Stomach (tissue), 9 donors: ENCODE data around the gene FNDC1. TPM values are rescaled to one million over a fixed set of nuclear protein-coding genes. Genes with fewer than 3 reads are reported as not detected.

Experiments used
- DNase-seq, 2 donors: peaks; one replicate each; pipeline versions ENCODE4 v3.0.0 to v3.0.0-alpha.2; 2013 to 2019
- H3K27ac ChIP-seq, 5 donors: fragments of 200-600 bp in 4 of 5; sonication (generic) in 4 of 5; one replicate each; pipeline ENCODE4 v1.5.1; 2013 to 2019; ENCODE audit warnings: mild to moderate bottlenecking in 1 of 5, moderate library complexity in 1 of 5
- H3K27me3 ChIP-seq, 3 donors: fragments of 200-600 bp; sonication (generic); one replicate each; pipeline ENCODE4 v1.5.1; 2017 to 2019; ENCODE audit warnings: mixed run types in 1 of 3
- H3K36me3 ChIP-seq, 4 donors: fragments of 200-600 bp; sonication (generic); 1 replicate in 3 of 4; 2 replicates in 1 of 4; pipeline ENCODE4 v1.5.1; 2016 to 2019
- H3K4me1 ChIP-seq, 4 donors: fragments of 200-600 bp; sonication (generic); one replicate each; pipeline ENCODE4 v1.5.1; 2016 to 2019
- H3K4me3 ChIP-seq, 4 donors: fragments of 200-600 bp; sonication (generic) in 3 of 4; one replicate each; pipeline ENCODE4 v1.5.1; 2016 to 2019; ENCODE audit warnings: mild to moderate bottlenecking in 1 of 4
- H3K9me3 ChIP-seq, 4 donors: fragments of 200-600 bp; sonication (generic); one replicate each; pipeline ENCODE4 v1.5.1; 2016 to 2019
- CTCF ChIP-seq, 7 experiments: fragments of 450-650 bp in 4 of 7; fragments of 200-600 bp in 3 of 7; sonication (generic) in 3 of 7; IDR thresholded peaks; one replicate each; pipeline ENCODE4 v1.5.1; 2016 to 2019; ENCODE audit warnings: antibody characterized with exemption in 7 of 7, control low read depth in 2 of 7, mild to moderate bottlenecking in 1 of 7
- EP300 ChIP-seq: sonication (generic); formaldehyde crosslinking; IDR thresholded peaks from one replicate; pipeline ENCODE4 v1.6.1; 2017; ENCODE audit warnings: antibody characterized with exemption
- POLR2A ChIP-seq, 4 donors: fragments of 450-650 bp; IDR thresholded peaks; one replicate each; pipeline ENCODE4 v1.6.1; 2016; ENCODE audit warnings: antibody characterized with exemption in 4 of 4, control low read depth in 2 of 4, mild to moderate bottlenecking in 1 of 4, moderate library complexity in 1 of 4
- POLR2AphosphoS5 ChIP-seq, 3 donors: sonication (generic); formaldehyde crosslinking; IDR thresholded peaks; one replicate each; pipeline ENCODE4 v1.6.1; 2016; ENCODE audit warnings: antibody characterized with exemption in 3 of 3
- WGBS, 5 donors: extraction: QIAGEN DNeasy Blood & Tissue Kit in 3 of 5; methylation state at CpG; one replicate each; pipeline versions ENCODE4 v1.1.5 to v1.1.7; 2013 to 2018; 5-methylcytosine and 5-hydroxymethylcytosine counted together
- intact Hi-C: fragments of 100-400 bp; cut with DNase I; formaldehyde crosslinking; loops from one replicate; pipeline ENCODE4 v1.15.1; 2023; ENCODE audit warnings: low total_unique reads
- polyA plus RNA-seq, 3 donors: library from polyadenylated mRNA; stranded (reverse); fragments of 200-250 nt; gene quantifications; one replicate each; pipeline ENCODE4 v1.2.3, GENCODE V29; 2013
- total RNA-seq, 5 donors: library from RNA; depleted of rRNA; stranded (reverse); fragments of >200 nt; gene quantifications; one replicate each; pipeline versions ENCODE4 v1.1.0 to v1.2.3, GENCODE V29; 2014 to 2016
- donor health status: healthy with polysubstance abuse.
- donor health status: Bipolar disorder and iron deficiency.
- donor health status: healthy.

FNDC1 gene
- total and polyA plus RNA-seq, 8 donors: 0.06 to 11.0 (median 0.43) TPM; not detected in 3

DNA sequence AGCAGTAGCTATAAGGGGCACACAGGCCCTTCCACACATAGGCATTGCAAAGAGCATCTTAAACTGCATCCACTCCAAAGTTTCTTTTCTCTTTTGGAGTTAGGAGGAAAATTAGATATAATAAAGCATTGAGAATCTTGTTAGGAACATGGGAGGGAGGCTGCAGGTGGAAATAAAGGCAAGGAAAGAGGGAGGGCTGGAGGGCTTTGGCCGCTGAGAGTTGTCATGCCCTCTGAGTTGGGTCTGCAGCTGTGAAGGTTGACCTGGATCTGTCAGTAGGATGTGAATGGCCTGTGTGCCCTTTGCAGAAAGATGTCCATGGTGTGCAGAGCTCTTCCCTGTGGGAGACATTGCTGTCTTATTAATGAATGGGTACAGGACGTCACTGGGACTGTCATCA is 134.0 kb downstream of the FNDC1 start:
- H3K27ac ChIP-seq: no peak overlapping the region
- DNase-seq: no peak
- intact Hi-C loops: no loop called here
- H3K27me3 ChIP-seq: no peaks in the 10 kb centered on the region
- H3K36me3 ChIP-seq: no peaks in the 10 kb centered on the region
- WGBS, 5 donors: 72 to 86% (median 82%) methylated on average over 2 of the region's 2 CpGs
- TF ChIP-seq POLR2AphosphoS5 (IDR thresholded peaks at IDR 0.05) (no peak), POLR2A (IDR thresholded peaks at IDR 0.05) (no peak), CTCF (IDR thresholded peaks at IDR 0.05) (no peak), EP300 (no peak)
- H3K4me1 ChIP-seq: no peaks in the 10 kb centered on the region
- no peaks in the 10 kb centered on the region for H3K9me3 ChIP-seq
- no peak overlapping the region for H3K4me3 ChIP-seq

DNA sequence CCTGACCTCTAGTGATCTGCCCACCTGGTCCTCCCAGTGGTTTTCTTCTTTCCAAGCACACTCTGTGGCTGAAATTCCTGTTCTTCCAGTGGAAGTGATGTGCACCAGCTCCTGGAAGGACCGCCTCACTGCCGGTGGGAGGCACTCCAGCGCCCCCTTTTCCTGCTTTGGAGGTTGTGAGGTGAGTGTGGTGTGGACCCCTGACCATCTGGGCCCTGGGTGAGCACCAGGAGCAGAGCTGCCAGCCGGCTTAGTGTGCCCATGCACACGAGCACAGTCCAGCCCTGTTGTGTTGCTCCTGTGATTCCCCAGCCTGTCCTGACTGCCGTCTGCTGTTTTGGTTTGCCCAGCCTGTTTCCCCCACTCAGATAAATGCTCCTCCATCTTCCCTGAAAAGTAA is 134.6 kb downstream of the FNDC1 start:
- no peaks in the 10 kb centered on the region for H3K27me3 ChIP-seq
- WGBS, 5 donors: 73 to 88% (median 82%) methylated on average over 1 to 6 of the region's 6 CpGs

GRCh38 chr6:159304641-159305040 is 135.4 kb downstream of the FNDC1 start:
- Histone ChIP-seq H3K4me3 (no peak overlapping the region), H3K4me1 (no peaks in the 10 kb centered on the region), H3K27ac (no peak overlapping the region), H3K36me3 (no peaks in the 10 kb centered on the region), H3K27me3 (no peaks in the 10 kb centered on the region), H3K9me3 (no peaks in the 10 kb centered on the region)
- DNase-seq: no peak
- TF ChIP-seq CTCF (IDR thresholded peaks at IDR 0.05) (no peak), POLR2A (IDR thresholded peaks at IDR 0.05) (no peak), EP300 (no peak), POLR2AphosphoS5 (IDR thresholded peaks at IDR 0.05) (no peak)
- intact Hi-C loops: no loop called here
- WGBS, 5 donors: 85 to 97% (median 94%) methylated on average over 1 of the region's 1 CpG

More for the DNA sequence above, 134.6 kb downstream of the FNDC1 start:
- Histone ChIP-seq H3K4me3 (no peak overlapping the region), H3K4me1 (no peaks in the 10 kb centered on the region), H3K9me3 (no peaks in the 10 kb centered on the region), H3K27ac (no peak overlapping the region), H3K36me3 (no peaks in the 10 kb centered on the region)
- DNase-seq: no peak
- no peak for TF ChIP-seq POLR2AphosphoS5 (IDR thresholded peaks at IDR 0.05)
- TF ChIP-seq CTCF (IDR thresholded peaks at IDR 0.05): no peak
- no peak for TF ChIP-seq POLR2A (IDR thresholded peaks at IDR 0.05)
- no peak for TF ChIP-seq EP300
- intact Hi-C loops: no loop called here

GRCh38 chr6:159305159-159305558 is 136.0 kb downstream of the FNDC1 start:
- DNase-seq: no peak
- Histone ChIP-seq H3K36me3 (no peaks in the 10 kb centered on the region), H3K4me1 (no peaks in the 10 kb centered on the region), H3K9me3 (no peaks in the 10 kb centered on the region), H3K4me3 (no peak overlapping the region), H3K27ac (no peak overlapping the region), H3K27me3 (no peaks in the 10 kb centered on the region)
- TF ChIP-seq CTCF (IDR thresholded peaks at IDR 0.05) (no peak), POLR2AphosphoS5 (IDR thresholded peaks at IDR 0.05) (no peak), EP300 (no peak), POLR2A (IDR thresholded peaks at IDR 0.05) (no peak)
- intact Hi-C loops: no loop called here
- 72 to 81% (median 74%) methylated on average over 5 of the region's 5 CpGs for WGBS, 5 donors
